Measurements from ENCODE around the gene C12orf43. TPM values are rescaled to one million over a fixed set of nuclear protein-coding genes. Genes with fewer than 3 reads are reported as not detected.

Gene C12orf43
- total RNA-seq, 1 experiment from 2014 or later, result 25.7 TPM

DNA sequence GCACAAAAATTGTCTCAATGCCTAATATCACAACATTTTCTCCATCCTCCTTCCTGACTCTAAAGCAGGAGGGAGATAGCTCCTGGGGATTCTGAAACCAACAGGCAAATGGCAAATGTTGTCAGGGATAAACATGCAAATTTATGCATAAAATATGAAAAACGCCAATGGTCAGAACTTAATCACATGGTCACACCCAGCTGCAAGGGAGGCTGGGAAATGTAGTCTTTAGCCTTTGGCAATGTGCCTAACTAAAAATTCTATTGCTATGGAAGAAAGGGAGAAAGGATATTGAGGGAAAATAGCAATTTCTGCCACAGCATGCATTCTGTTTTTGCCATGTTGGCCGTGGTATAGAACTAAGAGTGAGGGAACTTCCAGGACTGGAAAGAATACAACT lies 34.4 kb upstream of the C12orf43 start:
- Histone ChIP-seq H3K14ac (ENCODE audit: insufficient read depth, low read length) (no peak overlapping the region), H3K56ac (ENCODE audit: insufficient read length, low read depth, low read length) (no peak overlapping the region), H3K18ac (ENCODE audit: insufficient read length, low read depth, low read length) (no peak overlapping the region), H3T11ph (ENCODE audit: low read length) (no peak overlapping the region), H4K5ac (ENCODE audit: insufficient read length, low read depth, low read length) (no peak overlapping the region), H3K79me2 (ENCODE audit: insufficient read depth, low read length) (no peaks in the 10 kb centered on the region), H2BK5ac (ENCODE audit: insufficient read length, low read length) (no peak overlapping the region), H3K23ac (ENCODE audit: insufficient read length, low read depth, low read length) (no peak overlapping the region), H2BK12ac (ENCODE audit: insufficient read length, low read depth, low read length) (no peak overlapping the region), H3K4me2 (ENCODE audit: insufficient read depth, insufficient read length, low read length) (no peak overlapping the region), H3K4ac (ENCODE audit: low read depth, low read length) (no peak overlapping the region), H2BK120ac (ENCODE audit: low read depth, low read length, poor library complexity, severe bottlenecking) (no peak overlapping the region), H2BK15ac (ENCODE audit: low read depth, low read length) (no peak overlapping the region), H3K4me1 (ENCODE audit: insufficient read depth, low read length) (no peaks in the 10 kb centered on the region), H3K9me3 (ENCODE audit: control insufficient read depth, low read depth, low read length) (no peaks in the 10 kb centered on the region), H3K9ac (ENCODE audit: extremely low read depth, insufficient read length, low read length) (no peak overlapping the region), H3K79me1 (ENCODE audit: insufficient read depth, low read depth, low read length, poor library complexity, severe bottlenecking) (no peaks in the 10 kb centered on the region), H3K27ac (ENCODE audit: insufficient read length, low read depth, low read length) (no peak overlapping the region), H4K91ac (ENCODE audit: insufficient read length, low read depth, low read length) (no peak overlapping the region), H4K8ac (replicated peaks; ENCODE audit: insufficient read length, low read depth, low read length) (no peak overlapping the region), H4K20me1 (ENCODE audit: control insufficient read depth, insufficient read depth, insufficient read length) (no peaks in the 10 kb centered on the region), H2AK5ac (ENCODE audit: insufficient read length, low read length) (no peak overlapping the region), H3K23me2 (ENCODE audit: insufficient read length, low read depth, low read length, poor library complexity, severe bottlenecking) (no peaks in the 10 kb centered on the region), H3K27me3 (ENCODE audit: insufficient read depth, low read length) (no peaks in the 10 kb centered on the region), H2BK20ac (ENCODE audit: low read depth, low read length, poor library complexity, severe bottlenecking) (no peak overlapping the region), H2AFZ (ENCODE audit: low read length) (no peak overlapping the region)
- no peak for DNase-seq
- Mint-ChIP-seq H3K27me3 (ENCODE audit: low read depth) (peaks cover 4% of the 10 kb centered on the region), H3K27ac (no peak overlapping the region), H3K4me1 (peaks cover 4 to 5% of the 10 kb centered on the region in 2 experiments; a peak in 2 of 4 replicates), H3K9me3 (no peaks in the 10 kb centered on the region), H3K36me3 (ENCODE audit: insufficient read depth in 1 of 3, low read depth in 3 of 3) (no peaks in the 10 kb centered on the region), H3K4me3 (no peak overlapping the region)
- TF ChIP-seq, protein P1, sequence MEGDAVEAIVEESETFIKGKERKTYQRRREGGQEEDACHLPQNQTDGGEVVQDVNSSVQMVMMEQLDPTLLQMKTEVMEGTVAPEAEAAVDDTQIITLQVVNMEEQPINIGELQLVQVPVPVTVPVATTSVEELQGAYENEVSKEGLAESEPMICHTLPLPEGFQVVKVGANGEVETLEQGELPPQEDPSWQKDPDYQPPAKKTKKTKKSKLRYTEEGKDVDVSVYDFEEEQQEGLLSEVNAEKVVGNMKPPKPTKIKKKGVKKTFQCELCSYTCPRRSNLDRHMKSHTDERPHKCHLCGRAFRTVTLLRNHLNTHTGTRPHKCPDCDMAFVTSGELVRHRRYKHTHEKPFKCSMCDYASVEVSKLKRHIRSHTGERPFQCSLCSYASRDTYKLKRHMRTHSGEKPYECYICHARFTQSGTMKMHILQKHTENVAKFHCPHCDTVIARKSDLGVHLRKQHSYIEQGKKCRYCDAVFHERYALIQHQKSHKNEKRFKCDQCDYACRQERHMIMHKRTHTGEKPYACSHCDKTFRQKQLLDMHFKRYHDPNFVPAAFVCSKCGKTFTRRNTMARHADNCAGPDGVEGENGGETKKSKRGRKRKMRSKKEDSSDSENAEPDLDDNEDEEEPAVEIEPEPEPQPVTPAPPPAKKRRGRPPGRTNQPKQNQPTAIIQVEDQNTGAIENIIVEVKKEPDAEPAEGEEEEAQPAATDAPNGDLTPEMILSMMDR (conservative IDR thresholded peaks at IDR 0.05), result no peak
- WGBS (ENCODE audit: extremely low coverage, insufficient read length, low lambda C conversion rate), result no CpG with 5 or more reads among the region's 2 CpGs
